GM19452 (cell line): ENCODE measurements around the gene GPR179.
"Not testable (repeated sequence)": the region's sequence is repeated elsewhere in the genome, so short reads cannot be mapped to it uniquely, and the experiment has no call there.

Experiments used
- ATAC-seq: cut with Tn5 transposase; IDR thresholded peaks from one replicate; pipeline ENCODE4 v1.9.1; 2021; ENCODE audit not compliant: unreplicated experiment

GPR179 gene

GRCh38 chr17:38322897-38323296 is 20.9 kb downstream of the GPR179 start:
- ATAC-seq: no peak

GRCh38 chr17:38322156-38322779 is 21.5 kb downstream of the GPR179 start:
- ATAC-seq: no peak

- no peak for ATAC-seq
Measured at GRCh38 chr17:38320482-38320881, 23.3 kb downstream of the GPR179 start.

- no peak for ATAC-seq
Measured at GRCh38 chr17:38317081-38317480, 26.7 kb downstream of the GPR179 start.

GRCh38 chr17:38315497-38315896 is 28.3 kb downstream of the GPR179 start:
- ATAC-seq: no peak

GRCh38 chr17:38296834-38297517 is 46.8 kb downstream of the GPR179 start, which contains the start of gene MRPL45:
Gene MRPL45 (plus strand): TSS chr17:38297168. CDS start chr17:38297184, 16 bp downstream.
- ATAC-seq: peak; percentile 95

GRCh38 chr17:38295602-38296365 is 48.0 kb downstream of the GPR179 start:
- ATAC-seq: not testable (repeated sequence)

- ATAC-seq: not testable (repeated sequence)
Measured at GRCh38 chr17:38289760-38290159, 54.0 kb downstream of the GPR179 start.

GRCh38 chr17:38288217-38288827 is 55.4 kb downstream of the GPR179 start:
- not testable (repeated sequence) for ATAC-seq

- ATAC-seq: not testable (repeated sequence)
Measured at GRCh38 chr17:38286501-38287091, 57.2 kb downstream of the GPR179 start.

GRCh38 chr17:38285994-38286393 is 57.8 kb downstream of the GPR179 start:
- not testable (repeated sequence) for ATAC-seq
